COLO668 (cell line): ENCODE results near the gene PLEKHG4.

Source experiments
- DNase-seq: peaks from one replicate; lab custom pipeline; 2025; ENCODE audit not compliant: unreplicated experiment; lab: John Stamatoyannopoulos, UW

PLEKHG4 gene

GRCh38 chr16:67327743-67328142 lies 48.4 kb downstream of the PLEKHG4 start:
- no peak for DNase-seq

GRCh38 chr16:67329901-67330300 lies 50.6 kb downstream of the PLEKHG4 start:
- DNase-seq: no peak

GRCh38 chr16:67333315-67333714 lies 54.0 kb downstream of the PLEKHG4 start:
- no peak for DNase-seq

- DNase-seq: no peak
Measured at GRCh38 chr16:67336116-67336515, 56.8 kb downstream of the PLEKHG4 start.

- no peak for DNase-seq
Measured at GRCh38 chr16:67336648-67337047, 57.3 kb downstream of the PLEKHG4 start.
